Hepatocyte (in vitro differentiated cells): ENCODE measurements around the gene CORO2B.

Source experiments
- CTCF ChIP-seq: fragments of 200-600 bp; sonication (generic); IDR thresholded peaks from 2 replicates; pipeline ENCODE4 v1.5.1; 2016; ENCODE audit warnings: antibody characterized with exemption, mild to moderate bottlenecking; ENCODE audit not compliant: poor library complexity
- EZH2 ChIP-seq: fragments of 200-600 bp; sonication (generic); IDR thresholded peaks from 2 replicates; pipeline ENCODE4 v1.6.1; 2016; ENCODE audit warnings: antibody characterized with exemption, mild to moderate bottlenecking, borderline replicate concordance
- EZH2phosphoT487 ChIP-seq: fragments of 200-600 bp; sonication (generic); IDR thresholded peaks from one replicate; pipeline ENCODE4 v1.6.1; 2018; ENCODE audit warnings: antibody characterized with exemption, mild to moderate bottlenecking, low read depth, moderate library complexity; ENCODE audit not compliant: unreplicated experiment, severe bottlenecking

- TF ChIP-seq CTCF, result no peak
- TF ChIP-seq EZH2, result no peak
- no peak for TF ChIP-seq EZH2phosphoT487
These were observed 147.5 kb downstream of the CORO2B start for GRCh38 chr15:68726246-68726645.
